ENCODE data around the gene TLR8.

DNA sequence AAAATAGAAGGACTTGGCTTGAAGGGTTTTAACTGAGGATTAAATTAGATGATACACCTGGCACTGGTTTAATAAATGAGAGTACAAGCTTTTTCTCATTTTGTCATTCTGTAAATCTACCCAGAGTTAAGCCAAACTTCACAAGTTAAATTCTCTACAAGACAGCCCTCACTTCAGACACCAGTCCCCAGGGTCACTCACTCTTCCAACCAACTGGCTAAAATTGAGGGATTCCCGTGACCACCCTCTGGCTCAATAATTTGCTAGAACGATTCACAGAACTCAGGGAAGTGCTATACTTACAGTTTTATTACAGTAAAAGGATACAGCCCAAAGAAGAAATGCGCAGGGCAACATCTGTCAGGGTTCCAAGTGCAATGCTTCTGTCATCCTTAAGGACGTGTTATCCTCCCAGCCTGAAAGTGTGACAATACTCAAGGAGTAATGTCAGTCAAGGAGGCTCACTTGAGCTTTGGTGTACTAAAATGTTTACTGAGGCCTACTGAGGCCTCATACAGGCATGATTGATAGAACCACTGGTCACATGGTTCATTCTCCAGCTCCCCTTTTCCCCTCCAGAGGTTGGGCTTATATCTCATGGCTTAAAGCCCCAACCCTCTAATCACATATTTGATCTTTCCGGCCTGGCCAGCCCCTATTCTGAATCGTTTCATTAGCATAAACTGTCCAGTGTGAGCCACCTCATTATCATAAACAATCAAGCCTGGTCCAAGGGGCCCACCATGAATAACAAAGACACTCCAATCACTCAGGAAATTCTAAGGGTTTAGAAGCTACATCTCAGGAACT is 58.9 kb downstream of the TLR8 start:
- no peak for TF ChIP-seq SUZ12 (IDR thresholded peaks at IDR 0.05; ENCODE audit: extremely low read depth, insufficient read depth, insufficient read length)
- no peak for TF ChIP-seq YY1 (IDR thresholded peaks at IDR 0.05; ENCODE audit: insufficient read depth, insufficient read length)

All from NT2/D1 (cell line).